Muscle layer of duodenum (tissue), 2 donors: ENCODE data around the gene EVX2.

Experiments
- H3K27ac ChIP-seq: one replicate; pipeline ENCODE4 v1.7.0; 2013; ENCODE audit warnings: mild to moderate bottlenecking, low read length
- H3K27me3 ChIP-seq: one replicate; pipeline ENCODE4 v1.7.0; 2013; ENCODE audit warnings: low read depth, mild to moderate bottlenecking, control low read depth, low read length
- H3K36me3 ChIP-seq, 2 donors: one replicate each; pipeline ENCODE4 v1.7.0; 2013; ENCODE audit warnings: low read length in 2 of 2, control low read depth in 1 of 2, mild to moderate bottlenecking in 1 of 2; ENCODE audit not compliant: insufficient read depth in 2 of 2, control insufficient read depth in 1 of 2
- H3K4me1 ChIP-seq, 2 donors: one replicate each; pipeline ENCODE4 v1.7.0; 2013; ENCODE audit warnings: low read length in 2 of 2, mild to moderate bottlenecking in 2 of 2, control low read depth in 1 of 2, moderate library complexity in 1 of 2; ENCODE audit not compliant: insufficient read depth in 2 of 2, control insufficient read depth in 1 of 2
- H3K4me3 ChIP-seq, 2 donors: one replicate each; pipeline ENCODE4 v1.7.0; 2013; ENCODE audit warnings: low read length in 2 of 2, low read depth in 1 of 2, mild to moderate bottlenecking in 1 of 2
- H3K9me3 ChIP-seq, 2 donors: one replicate each; pipeline ENCODE4 v1.7.0; 2013; ENCODE audit warnings: low read length in 2 of 2, control low read depth in 1 of 2, mild to moderate bottlenecking in 1 of 2; ENCODE audit not compliant: control insufficient read depth in 1 of 2
- donor health status: healthy.

EVX2 gene

DNA sequence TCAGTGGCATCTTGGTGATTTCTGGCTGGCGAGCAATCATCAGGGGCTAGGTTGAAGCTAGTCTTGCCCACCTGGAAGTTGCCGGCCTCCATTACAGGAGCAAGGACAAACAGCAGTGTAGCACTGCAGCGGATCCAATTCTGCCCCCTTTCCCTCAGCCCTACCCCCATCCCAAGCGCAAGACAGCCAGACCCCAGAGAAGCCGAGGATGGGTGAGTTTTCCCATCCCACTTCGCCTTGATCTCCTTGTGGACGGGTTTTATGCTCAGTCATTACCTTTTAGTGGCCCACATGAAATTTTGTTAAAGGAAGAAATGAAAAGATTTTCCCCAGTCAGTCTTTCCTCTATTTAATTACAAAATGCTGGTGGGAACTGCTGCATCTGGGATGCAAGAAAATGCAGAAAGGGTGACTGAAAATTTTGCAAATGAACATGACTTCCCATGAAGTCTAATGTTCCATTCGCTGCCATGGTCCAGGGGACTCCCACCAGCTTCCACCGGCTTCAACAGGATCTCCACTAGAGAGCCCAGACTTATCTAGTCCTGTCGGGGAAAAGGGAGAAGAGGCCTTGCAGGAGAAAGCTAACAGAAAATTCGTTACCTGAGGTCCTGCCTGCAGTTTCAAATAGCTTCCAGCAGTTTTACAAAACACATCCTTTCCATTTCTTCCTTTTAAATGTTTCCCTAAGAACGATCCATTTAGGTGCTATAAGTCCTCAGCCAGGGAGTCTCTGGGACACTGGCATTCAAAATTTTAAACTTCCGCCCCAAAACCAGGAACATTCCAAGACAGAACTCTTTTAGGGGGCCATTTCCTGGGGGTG lies 36.8 kb upstream of the EVX2 start:
- peaks cover 0 to 34% of the 10 kb centered on the region in 2 donors for H3K4me1 ChIP-seq
- H3K27ac ChIP-seq: no peak overlapping the region

DNA sequence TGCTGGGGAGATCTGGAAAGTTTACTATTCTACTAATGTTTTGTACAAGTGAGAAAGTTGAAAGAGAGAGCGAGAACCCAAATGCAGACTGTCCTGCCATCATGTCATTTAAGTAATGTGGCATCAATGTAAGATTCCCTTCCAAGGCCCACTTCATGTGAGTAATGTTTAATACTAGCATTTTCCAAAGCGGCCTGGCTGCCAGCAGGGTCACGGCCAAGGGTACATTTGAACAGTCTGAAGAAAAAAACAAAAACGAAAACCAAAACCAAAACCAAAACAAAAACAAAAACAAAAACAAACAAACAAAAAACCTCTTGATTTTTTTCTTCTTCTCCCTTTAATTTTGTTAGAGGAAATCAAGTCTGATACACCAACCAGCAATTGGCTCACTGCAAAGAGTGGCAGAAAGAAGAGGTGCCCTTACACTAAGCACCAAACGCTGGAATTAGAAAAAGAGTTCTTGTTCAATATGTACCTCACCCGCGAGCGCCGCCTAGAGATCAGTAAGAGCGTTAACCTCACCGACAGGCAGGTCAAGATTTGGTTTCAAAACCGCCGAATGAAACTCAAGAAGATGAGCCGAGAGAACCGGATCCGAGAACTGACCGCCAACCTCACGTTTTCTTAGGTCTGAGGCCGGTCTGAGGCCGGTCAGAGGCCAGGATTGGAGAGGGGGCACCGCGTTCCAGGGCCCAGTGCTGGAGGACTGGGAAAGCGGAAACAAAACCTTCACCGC lies 35.0 kb upstream of the EVX2 start:
- no peak overlapping the region for H3K4me3 ChIP-seq

More for the DNA sequence above, 36.8 kb upstream of the EVX2 start:
- peaks cover 0 to 2% of the 10 kb centered on the region in 2 donors for H3K9me3 ChIP-seq
- H3K27me3 ChIP-seq: peaks cover 91% of the 10 kb centered on the region
- H3K4me3 ChIP-seq: no peak overlapping the region
- H3K36me3 ChIP-seq: no peaks in the 10 kb centered on the region

GRCh38 chr2:176117823-176118371 lies 34.1 kb upstream of the EVX2 start:
- H3K4me3 ChIP-seq: no peak overlapping the region
- H3K9me3 ChIP-seq: peaks cover 0 to 2% of the 10 kb centered on the region in 2 donors
- peaks cover 0 to 29% of the 10 kb centered on the region in 2 donors for H3K4me1 ChIP-seq
- H3K27me3 ChIP-seq: peaks cover 89% of the 10 kb centered on the region
- no peaks in the 10 kb centered on the region for H3K36me3 ChIP-seq
- H3K27ac ChIP-seq: no peak overlapping the region

More for the DNA sequence above, 35.0 kb upstream of the EVX2 start:
- H3K27me3 ChIP-seq: peaks cover 88% of the 10 kb centered on the region
- H3K27ac ChIP-seq: no peak overlapping the region
- H3K36me3 ChIP-seq: no peaks in the 10 kb centered on the region
- H3K9me3 ChIP-seq: peaks cover 0 to 2% of the 10 kb centered on the region in 2 donors
- H3K4me1 ChIP-seq: peaks cover 0 to 34% of the 10 kb centered on the region in 2 donors

DNA sequence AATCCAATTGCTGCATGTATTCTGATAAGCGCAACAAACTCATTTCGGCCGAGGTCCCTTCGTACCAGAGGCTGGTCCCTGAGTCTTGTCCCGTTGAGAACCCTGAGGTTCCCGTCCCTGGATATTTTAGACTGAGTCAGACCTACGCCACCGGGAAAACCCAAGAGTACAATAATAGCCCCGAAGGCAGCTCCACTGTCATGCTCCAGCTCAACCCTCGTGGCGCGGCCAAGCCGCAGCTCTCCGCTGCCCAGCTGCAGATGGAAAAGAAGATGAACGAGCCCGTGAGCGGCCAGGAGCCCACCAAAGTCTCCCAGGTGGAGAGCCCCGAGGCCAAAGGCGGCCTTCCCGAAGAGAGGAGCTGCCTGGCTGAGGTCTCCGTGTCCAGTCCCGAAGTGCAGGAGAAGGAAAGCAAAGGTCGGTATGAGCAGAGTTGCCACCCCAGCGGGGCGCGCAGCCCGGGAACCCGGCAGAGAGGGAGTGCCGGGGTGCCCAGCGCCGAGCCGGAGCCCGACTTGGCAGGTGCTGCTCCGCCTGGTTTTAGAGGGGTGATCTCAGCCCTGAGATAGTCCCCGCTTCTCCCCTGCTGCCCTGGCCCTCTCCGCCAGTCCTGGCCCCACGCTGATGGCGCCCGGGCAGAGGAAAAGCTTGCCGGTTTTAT lies 33.5 kb upstream of the EVX2 start:
- H3K4me3 ChIP-seq: no peak overlapping the region
- no peaks in the 10 kb centered on the region for H3K36me3 ChIP-seq
- peaks cover 0 to 2% of the 10 kb centered on the region in 2 donors for H3K9me3 ChIP-seq
- no peak overlapping the region for H3K27ac ChIP-seq
- H3K27me3 ChIP-seq: peaks cover 93% of the 10 kb centered on the region
- H3K4me1 ChIP-seq: peaks cover 0 to 23% of the 10 kb centered on the region in 2 donors

GRCh38 chr2:176115883-176116813 lies 32.4 kb upstream of the EVX2 start, which contains the start of gene HOXD10:
HOXD10 (plus strand) TSS chr2:176116778; CDS start chr2:176116834, 56 bp downstream.
- peaks cover 93% of the 10 kb centered on the region for H3K27me3 ChIP-seq
- no peak within 1 kb of the TSS for H3K4me3 ChIP-seq
- H3K4me1 ChIP-seq: peaks cover 0 to 20% of the 10 kb centered on the region in 2 donors
- H3K27ac ChIP-seq: no peak within 1 kb of the TSS
- H3K36me3 ChIP-seq: no peaks in the 10 kb centered on the region
- peaks cover 0 to 2% of the 10 kb centered on the region in 2 donors for H3K9me3 ChIP-seq

DNA sequence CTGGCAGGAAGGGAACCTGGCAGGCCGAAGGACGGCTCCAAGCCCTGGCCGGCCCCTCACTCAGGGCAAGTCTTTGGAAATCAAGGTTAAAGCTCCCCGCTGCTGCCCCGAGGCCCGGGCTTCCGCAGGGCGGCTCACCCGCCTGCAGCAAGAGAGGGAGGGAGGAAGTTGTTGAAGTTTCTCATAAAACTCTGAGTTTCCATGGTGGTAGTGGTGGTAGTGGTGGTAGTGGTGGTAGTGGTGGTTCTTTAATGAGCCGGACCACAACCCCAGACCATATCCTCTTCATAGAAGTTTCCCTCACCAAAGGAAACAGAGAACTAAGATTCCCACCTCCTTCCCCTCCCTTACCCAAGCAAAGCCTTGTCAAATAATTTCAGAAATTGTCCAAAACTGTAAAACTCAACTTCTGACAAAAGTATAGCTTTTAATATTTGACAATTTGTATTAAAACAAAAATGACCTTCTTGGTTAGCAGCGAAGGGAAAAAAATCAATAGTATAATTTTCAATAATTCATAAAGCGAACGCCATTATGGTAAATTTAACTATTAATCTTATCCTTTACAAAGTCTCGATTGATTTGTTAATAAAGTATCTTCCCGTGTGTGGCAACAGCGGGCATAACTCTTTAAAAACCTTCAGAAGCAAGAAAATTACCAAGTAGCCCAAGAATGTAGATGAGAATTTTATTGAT lies 31.3 kb upstream of the EVX2 start:
- no peaks in the 10 kb centered on the region for H3K36me3 ChIP-seq
- peaks cover 2 to 9% of the 10 kb centered on the region in 2 donors for H3K9me3 ChIP-seq
- peaks cover 0 to 18% of the 10 kb centered on the region in 2 donors for H3K4me1 ChIP-seq
- H3K27ac ChIP-seq: no peak overlapping the region
- H3K4me3 ChIP-seq: no peak overlapping the region
- peaks cover 93% of the 10 kb centered on the region for H3K27me3 ChIP-seq

- Histone ChIP-seq H3K36me3 (no peaks in the 10 kb centered on the region), H3K9me3 (peaks cover 2 to 10% of the 10 kb centered on the region in 2 donors), H3K27ac (no peak overlapping the region), H3K4me1 (peaks cover 0 to 18% of the 10 kb centered on the region in 2 donors), H3K4me3 (no peak overlapping the region), H3K27me3 (peaks cover 94% of the 10 kb centered on the region)
Observed at GRCh38 chr2:176114120-176114929, 30.6 kb upstream of the EVX2 start.

DNA sequence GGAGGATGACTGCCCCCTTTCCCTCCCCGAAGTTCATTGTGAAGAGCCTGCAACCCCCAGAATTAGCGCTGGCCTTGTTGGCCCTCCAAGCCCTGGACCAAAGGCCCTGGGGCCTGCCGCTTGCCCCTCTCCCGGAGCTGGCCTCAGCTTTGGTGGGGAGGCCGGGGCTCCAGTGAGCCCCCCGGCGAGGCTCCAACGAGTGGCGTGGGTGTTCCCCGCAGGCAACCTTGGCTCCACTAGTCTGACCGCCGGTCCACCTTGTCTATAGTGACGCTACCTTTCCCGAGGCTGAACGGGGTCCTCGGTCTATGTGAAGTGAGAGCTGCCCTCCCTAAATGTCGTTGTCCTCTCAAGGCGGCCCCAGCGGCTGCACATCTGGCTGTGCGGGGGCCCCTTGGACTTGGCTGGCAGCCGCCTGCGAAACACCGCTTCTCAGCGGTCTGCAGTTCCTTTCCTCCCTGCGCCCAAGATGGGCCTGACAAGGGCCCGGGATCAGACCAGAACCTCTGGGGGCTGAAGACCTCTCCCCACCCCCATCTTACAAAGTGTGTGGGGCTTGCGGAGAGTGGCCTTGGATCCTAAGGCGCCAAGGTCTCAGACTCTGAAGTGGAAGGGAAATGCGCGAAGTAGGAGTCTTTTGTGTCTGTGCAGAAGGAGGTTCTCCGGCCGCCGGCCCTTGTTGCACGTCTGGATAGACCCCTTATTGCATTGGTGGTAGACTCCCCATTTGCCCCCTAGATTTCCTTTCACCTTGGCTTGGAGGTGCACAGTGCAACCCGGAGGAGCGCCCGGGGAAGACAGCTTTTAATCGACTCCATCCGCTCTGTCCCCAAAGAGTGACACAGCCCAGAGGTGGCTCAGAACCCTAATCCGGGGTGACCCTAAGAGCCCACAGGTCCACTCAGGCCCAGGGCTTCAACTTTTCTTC lies 28.9 kb upstream of the EVX2 start:
- Histone ChIP-seq H3K27ac (no peak overlapping the region), H3K36me3 (no peaks in the 10 kb centered on the region), H3K9me3 (peaks cover 0 to 10% of the 10 kb centered on the region in 2 donors), H3K4me1 (peaks cover 0 to 24% of the 10 kb centered on the region in 2 donors), H3K27me3 (peaks cover 89% of the 10 kb centered on the region), H3K4me3 (no peak overlapping the region)
